ENCODE measurements around the gene CWC27.

Gene CWC27

GRCh38 chr5:65041296-65042158 lies 272.8 kb downstream of the CWC27 start:
- peaks cover 6% of the 10 kb centered on the region for H3K4me1 ChIP-seq (ENCODE audit: insufficient read depth, poor library complexity, severe bottlenecking)
- peak; percentile 28; the same call in 1 of the 3 replicates for ATAC-seq (ENCODE audit: low read depth)
- H3K27ac ChIP-seq (ENCODE audit: poor library complexity, severe bottlenecking) = peak overlapping the region; percentile 33

GRCh38 chr5:65043843-65044359 lies 275.2 kb downstream of the CWC27 start:
- TF ChIP-seq, protein P1, sequence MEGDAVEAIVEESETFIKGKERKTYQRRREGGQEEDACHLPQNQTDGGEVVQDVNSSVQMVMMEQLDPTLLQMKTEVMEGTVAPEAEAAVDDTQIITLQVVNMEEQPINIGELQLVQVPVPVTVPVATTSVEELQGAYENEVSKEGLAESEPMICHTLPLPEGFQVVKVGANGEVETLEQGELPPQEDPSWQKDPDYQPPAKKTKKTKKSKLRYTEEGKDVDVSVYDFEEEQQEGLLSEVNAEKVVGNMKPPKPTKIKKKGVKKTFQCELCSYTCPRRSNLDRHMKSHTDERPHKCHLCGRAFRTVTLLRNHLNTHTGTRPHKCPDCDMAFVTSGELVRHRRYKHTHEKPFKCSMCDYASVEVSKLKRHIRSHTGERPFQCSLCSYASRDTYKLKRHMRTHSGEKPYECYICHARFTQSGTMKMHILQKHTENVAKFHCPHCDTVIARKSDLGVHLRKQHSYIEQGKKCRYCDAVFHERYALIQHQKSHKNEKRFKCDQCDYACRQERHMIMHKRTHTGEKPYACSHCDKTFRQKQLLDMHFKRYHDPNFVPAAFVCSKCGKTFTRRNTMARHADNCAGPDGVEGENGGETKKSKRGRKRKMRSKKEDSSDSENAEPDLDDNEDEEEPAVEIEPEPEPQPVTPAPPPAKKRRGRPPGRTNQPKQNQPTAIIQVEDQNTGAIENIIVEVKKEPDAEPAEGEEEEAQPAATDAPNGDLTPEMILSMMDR (IDR thresholded peaks at IDR 0.05; ENCODE audit: poor library complexity, severe bottlenecking) = no peak
- Histone ChIP-seq H3K36me3 (ENCODE audit: low read depth) (no peaks in the 10 kb centered on the region), H3K9me3 (ENCODE audit: severe bottlenecking) (no peaks in the 10 kb centered on the region), H3K4me3 (ENCODE audit: severe bottlenecking) (no peak overlapping the region), H3K27ac (ENCODE audit: poor library complexity, severe bottlenecking) (no peak overlapping the region), H3K27me3 (ENCODE audit: insufficient read depth, poor library complexity, severe bottlenecking) (no peaks in the 10 kb centered on the region), H3K4me1 (ENCODE audit: insufficient read depth, poor library complexity, severe bottlenecking) (peaks cover 6% of the 10 kb centered on the region)
- DNase-seq (ENCODE audit: low spot score) = no peak
- ATAC-seq (ENCODE audit: low read depth) = no peak

More at GRCh38 chr5:65041296-65042158, 272.8 kb downstream of the CWC27 start:
- TF ChIP-seq, protein P1 (IDR thresholded peaks at IDR 0.05; ENCODE audit: poor library complexity, severe bottlenecking) = no peak
- Histone ChIP-seq H3K4me3 (ENCODE audit: severe bottlenecking) (no peak overlapping the region), H3K9me3 (ENCODE audit: severe bottlenecking) (no peaks in the 10 kb centered on the region), H3K27me3 (ENCODE audit: insufficient read depth, poor library complexity, severe bottlenecking) (no peaks in the 10 kb centered on the region), H3K36me3 (ENCODE audit: low read depth) (no peaks in the 10 kb centered on the region)
- no peak for DNase-seq (ENCODE audit: low spot score)

DNA sequence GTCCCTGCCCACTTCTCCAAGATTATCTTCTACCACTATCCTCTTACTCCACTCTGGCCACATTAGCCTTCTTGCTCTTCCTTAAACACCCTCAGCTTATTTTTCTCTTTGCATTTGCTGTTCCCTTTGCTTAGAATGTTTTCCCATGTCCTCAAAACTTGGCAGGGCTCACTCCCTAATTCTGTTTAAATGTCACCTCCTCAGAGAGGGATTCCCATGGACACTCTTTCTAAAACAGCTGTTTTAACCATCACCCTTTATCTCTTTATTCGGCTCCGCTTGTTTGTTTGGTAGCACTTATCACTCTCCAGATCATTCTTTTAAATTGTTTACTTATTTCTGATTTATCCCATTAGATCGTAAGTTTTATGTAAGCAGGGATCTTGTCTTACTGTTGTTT lies 278.5 kb downstream of the CWC27 start:
- H3K27ac ChIP-seq (ENCODE audit: poor library complexity, severe bottlenecking) = no peak overlapping the region
- H3K27me3 ChIP-seq (ENCODE audit: insufficient read depth, poor library complexity, severe bottlenecking) = no peaks in the 10 kb centered on the region
- H3K4me1 ChIP-seq (ENCODE audit: insufficient read depth, poor library complexity, severe bottlenecking) = no peaks in the 10 kb centered on the region
- no peaks in the 10 kb centered on the region for H3K36me3 ChIP-seq (ENCODE audit: low read depth)
- TF ChIP-seq, protein P1 (IDR thresholded peaks at IDR 0.05; ENCODE audit: poor library complexity, severe bottlenecking) = no peak
- H3K4me3 ChIP-seq (ENCODE audit: severe bottlenecking) = no peak overlapping the region
- DNase-seq (ENCODE audit: low spot score) = no peak
- no peak for ATAC-seq (ENCODE audit: low read depth)
- no peaks in the 10 kb centered on the region for H3K9me3 ChIP-seq (ENCODE audit: severe bottlenecking)

GRCh38 chr5:65047948-65048690 lies 279.4 kb downstream of the CWC27 start:
- TF ChIP-seq, protein P1 (IDR thresholded peaks at IDR 0.05; ENCODE audit: poor library complexity, severe bottlenecking) = no peak
- Histone ChIP-seq H3K27ac (ENCODE audit: poor library complexity, severe bottlenecking) (no peak overlapping the region), H3K36me3 (ENCODE audit: low read depth) (no peaks in the 10 kb centered on the region), H3K9me3 (ENCODE audit: severe bottlenecking) (no peaks in the 10 kb centered on the region), H3K27me3 (ENCODE audit: insufficient read depth, poor library complexity, severe bottlenecking) (no peaks in the 10 kb centered on the region), H3K4me3 (ENCODE audit: severe bottlenecking) (no peak overlapping the region), H3K4me1 (ENCODE audit: insufficient read depth, poor library complexity, severe bottlenecking) (no peaks in the 10 kb centered on the region)
- no peak for DNase-seq (ENCODE audit: low spot score)
- no peak for ATAC-seq (ENCODE audit: low read depth)
